ENCODE data around the gene CEP41. TPM values are rescaled to one million over a fixed set of nuclear protein-coding genes. Genes with fewer than 3 reads are reported as not detected.

Gene CEP41
- polyA plus RNA-seq, 1 donor from 2014 or later = 47.0 TPM

DNA sequence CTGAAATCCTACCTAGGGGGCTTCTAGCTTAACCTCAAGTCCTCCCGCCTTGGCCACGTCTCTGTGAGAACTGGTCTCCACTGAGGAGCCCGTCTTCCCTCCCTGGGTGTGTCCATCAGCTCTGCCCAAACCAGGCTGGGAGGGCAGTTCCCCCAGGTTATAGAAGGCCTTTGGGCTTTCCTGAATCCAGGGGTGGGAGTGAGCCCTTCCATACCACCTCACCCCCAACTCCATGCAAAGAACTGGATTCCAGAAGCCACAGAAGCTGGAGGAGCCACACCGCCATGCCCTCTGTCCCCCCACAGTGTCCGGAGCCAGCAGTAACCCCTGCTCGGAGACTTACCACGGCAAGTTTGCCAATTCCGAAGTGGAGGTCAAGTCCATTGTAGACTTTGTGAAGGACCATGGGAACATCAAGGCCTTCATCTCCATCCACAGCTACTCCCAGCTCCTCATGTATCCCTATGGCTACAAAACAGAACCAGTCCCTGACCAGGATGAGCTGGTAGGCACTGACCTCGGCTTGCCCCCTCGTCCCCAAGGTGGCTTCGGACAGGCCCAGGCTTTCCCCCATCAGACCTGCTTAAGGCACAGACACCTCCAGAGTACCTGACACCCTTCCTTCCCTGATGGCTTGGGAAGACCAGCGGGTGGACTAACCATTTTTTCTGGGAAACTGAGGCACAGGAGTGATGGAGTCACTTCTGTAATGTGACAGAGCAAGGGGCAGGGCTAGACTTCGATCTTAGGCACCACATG lies 55.8 kb downstream of the CEP41 start:
- H3K9me3 ChIP-seq (ENCODE audit: low read length) = no peaks in the 10 kb centered on the region
- H3K9me2 ChIP-seq (ENCODE audit: insufficient read depth, low read length) = no peaks in the 10 kb centered on the region
- no peaks in the 10 kb centered on the region for H3K36me3 ChIP-seq (ENCODE audit: insufficient read depth, low read length)
- H3K9ac ChIP-seq (ENCODE audit: low read length) = no peak overlapping the region
- no peaks in the 10 kb centered on the region for H4K20me1 ChIP-seq (ENCODE audit: insufficient read depth)
- H3K27me3 ChIP-seq (ENCODE audit: insufficient read depth, low read depth, low read length) = no peaks in the 10 kb centered on the region
- H3K27ac ChIP-seq (ENCODE audit: low read length) = no peak overlapping the region
- no peaks in the 10 kb centered on the region for H3K79me2 ChIP-seq (replicated peaks; ENCODE audit: insufficient read depth, low read length)
- H3K4me3 ChIP-seq (ENCODE audit: low read length) = no peak overlapping the region
- no peak overlapping the region for H3K4me2 ChIP-seq (ENCODE audit: low read length)
- no peak overlapping the region for H2AFZ ChIP-seq (ENCODE audit: low read depth, low read length)
- TF ChIP-seq EP300 (conservative IDR thresholded peaks at IDR 0.05; ENCODE audit: poor library complexity, severe bottlenecking) = no peak
- TF ChIP-seq POLR2AphosphoS5 (IDR thresholded peaks at IDR 0.05) = no peak
- TF ChIP-seq, protein P1, sequence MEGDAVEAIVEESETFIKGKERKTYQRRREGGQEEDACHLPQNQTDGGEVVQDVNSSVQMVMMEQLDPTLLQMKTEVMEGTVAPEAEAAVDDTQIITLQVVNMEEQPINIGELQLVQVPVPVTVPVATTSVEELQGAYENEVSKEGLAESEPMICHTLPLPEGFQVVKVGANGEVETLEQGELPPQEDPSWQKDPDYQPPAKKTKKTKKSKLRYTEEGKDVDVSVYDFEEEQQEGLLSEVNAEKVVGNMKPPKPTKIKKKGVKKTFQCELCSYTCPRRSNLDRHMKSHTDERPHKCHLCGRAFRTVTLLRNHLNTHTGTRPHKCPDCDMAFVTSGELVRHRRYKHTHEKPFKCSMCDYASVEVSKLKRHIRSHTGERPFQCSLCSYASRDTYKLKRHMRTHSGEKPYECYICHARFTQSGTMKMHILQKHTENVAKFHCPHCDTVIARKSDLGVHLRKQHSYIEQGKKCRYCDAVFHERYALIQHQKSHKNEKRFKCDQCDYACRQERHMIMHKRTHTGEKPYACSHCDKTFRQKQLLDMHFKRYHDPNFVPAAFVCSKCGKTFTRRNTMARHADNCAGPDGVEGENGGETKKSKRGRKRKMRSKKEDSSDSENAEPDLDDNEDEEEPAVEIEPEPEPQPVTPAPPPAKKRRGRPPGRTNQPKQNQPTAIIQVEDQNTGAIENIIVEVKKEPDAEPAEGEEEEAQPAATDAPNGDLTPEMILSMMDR (IDR thresholded peaks at IDR 0.05; ENCODE audit: poor library complexity, severe bottlenecking) = no peak
- TF ChIP-seq SMC3 (conservative IDR thresholded peaks at IDR 0.05; ENCODE audit: poor library complexity) = no peak
- no peak for TF ChIP-seq MXI1 (conservative IDR thresholded peaks at IDR 0.05; ENCODE audit: poor library complexity, severe bottlenecking)
- TF ChIP-seq RAD21 (conservative IDR thresholded peaks at IDR 0.05) = no peak
- TF ChIP-seq TAF1 (IDR thresholded peaks at IDR 0.05; ENCODE audit: low read depth) = no peak
- TF ChIP-seq EZH2 (IDR thresholded peaks at IDR 0.05; ENCODE audit: borderline replicate concordance, insufficient read depth, low read length, poor library complexity, severe bottlenecking) = no peak
- TF ChIP-seq, protein P2, sequence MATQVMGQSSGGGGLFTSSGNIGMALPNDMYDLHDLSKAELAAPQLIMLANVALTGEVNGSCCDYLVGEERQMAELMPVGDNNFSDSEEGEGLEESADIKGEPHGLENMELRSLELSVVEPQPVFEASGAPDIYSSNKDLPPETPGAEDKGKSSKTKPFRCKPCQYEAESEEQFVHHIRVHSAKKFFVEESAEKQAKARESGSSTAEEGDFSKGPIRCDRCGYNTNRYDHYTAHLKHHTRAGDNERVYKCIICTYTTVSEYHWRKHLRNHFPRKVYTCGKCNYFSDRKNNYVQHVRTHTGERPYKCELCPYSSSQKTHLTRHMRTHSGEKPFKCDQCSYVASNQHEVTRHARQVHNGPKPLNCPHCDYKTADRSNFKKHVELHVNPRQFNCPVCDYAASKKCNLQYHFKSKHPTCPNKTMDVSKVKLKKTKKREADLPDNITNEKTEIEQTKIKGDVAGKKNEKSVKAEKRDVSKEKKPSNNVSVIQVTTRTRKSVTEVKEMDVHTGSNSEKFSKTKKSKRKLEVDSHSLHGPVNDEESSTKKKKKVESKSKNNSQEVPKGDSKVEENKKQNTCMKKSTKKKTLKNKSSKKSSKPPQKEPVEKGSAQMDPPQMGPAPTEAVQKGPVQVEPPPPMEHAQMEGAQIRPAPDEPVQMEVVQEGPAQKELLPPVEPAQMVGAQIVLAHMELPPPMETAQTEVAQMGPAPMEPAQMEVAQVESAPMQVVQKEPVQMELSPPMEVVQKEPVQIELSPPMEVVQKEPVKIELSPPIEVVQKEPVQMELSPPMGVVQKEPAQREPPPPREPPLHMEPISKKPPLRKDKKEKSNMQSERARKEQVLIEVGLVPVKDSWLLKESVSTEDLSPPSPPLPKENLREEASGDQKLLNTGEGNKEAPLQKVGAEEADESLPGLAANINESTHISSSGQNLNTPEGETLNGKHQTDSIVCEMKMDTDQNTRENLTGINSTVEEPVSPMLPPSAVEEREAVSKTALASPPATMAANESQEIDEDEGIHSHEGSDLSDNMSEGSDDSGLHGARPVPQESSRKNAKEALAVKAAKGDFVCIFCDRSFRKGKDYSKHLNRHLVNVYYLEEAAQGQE (IDR thresholded peaks at IDR 0.05; ENCODE audit: borderline replicate concordance) = no peak
- H3F3A ChIP-seq (ENCODE audit: insufficient read depth, low read length, poor library complexity, severe bottlenecking) = no peaks in the 10 kb centered on the region

DNA sequence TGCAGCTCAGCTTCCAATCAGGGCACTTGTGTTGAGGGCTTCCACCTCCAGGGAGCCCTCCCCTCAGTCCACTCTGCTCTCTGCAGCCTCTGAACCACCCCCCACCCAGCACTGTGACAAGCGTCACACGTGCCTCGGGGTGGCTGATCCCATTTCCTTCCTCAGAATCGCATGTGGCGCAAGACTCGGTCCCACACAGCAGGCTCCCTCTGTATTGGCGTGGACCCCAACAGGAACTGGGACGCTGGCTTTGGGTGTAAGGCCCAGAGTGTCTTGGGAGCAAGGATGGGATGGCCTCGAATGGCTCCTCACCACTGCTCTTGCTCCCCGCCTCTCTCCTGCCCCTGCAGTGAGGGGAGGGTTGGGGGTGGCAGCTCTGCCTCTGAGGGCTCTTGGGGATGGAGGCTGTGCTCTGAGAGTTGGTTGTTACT lies 56.4 kb downstream of the CEP41 start:
- Histone ChIP-seq H3K4me3 (ENCODE audit: low read length) (no peak overlapping the region), H3F3A (ENCODE audit: insufficient read depth, low read length, poor library complexity, severe bottlenecking) (no peaks in the 10 kb centered on the region), H2AFZ (ENCODE audit: low read depth, low read length) (no peak overlapping the region), H3K27ac (ENCODE audit: low read length) (no peak overlapping the region), H4K20me1 (ENCODE audit: insufficient read depth) (no peaks in the 10 kb centered on the region), H3K27me3 (ENCODE audit: insufficient read depth, low read depth, low read length) (no peaks in the 10 kb centered on the region), H3K9ac (ENCODE audit: low read length) (no peak overlapping the region), H3K9me2 (ENCODE audit: insufficient read depth, low read length) (no peaks in the 10 kb centered on the region), H3K79me2 (replicated peaks; ENCODE audit: insufficient read depth, low read length) (no peaks in the 10 kb centered on the region), H3K36me3 (ENCODE audit: insufficient read depth, low read length) (no peaks in the 10 kb centered on the region), H3K9me3 (ENCODE audit: low read length) (no peaks in the 10 kb centered on the region), H3K4me2 (ENCODE audit: low read length) (no peak overlapping the region)
- TF ChIP-seq RAD21 (conservative IDR thresholded peaks at IDR 0.05) = no peak
- TF ChIP-seq MXI1 (conservative IDR thresholded peaks at IDR 0.05; ENCODE audit: poor library complexity, severe bottlenecking) = no peak
- TF ChIP-seq TAF1 (IDR thresholded peaks at IDR 0.05; ENCODE audit: low read depth) = no peak
- TF ChIP-seq EP300 (conservative IDR thresholded peaks at IDR 0.05; ENCODE audit: poor library complexity, severe bottlenecking) = no peak
- TF ChIP-seq, protein P2 (IDR thresholded peaks at IDR 0.05; ENCODE audit: borderline replicate concordance) = no peak
- TF ChIP-seq, protein P1 (IDR thresholded peaks at IDR 0.05; ENCODE audit: poor library complexity, severe bottlenecking) = no peak
- TF ChIP-seq SMC3 (conservative IDR thresholded peaks at IDR 0.05; ENCODE audit: poor library complexity) = no peak
- TF ChIP-seq POLR2AphosphoS5 (IDR thresholded peaks at IDR 0.05) = no peak
- no peak for TF ChIP-seq EZH2 (IDR thresholded peaks at IDR 0.05; ENCODE audit: borderline replicate concordance, insufficient read depth, low read length, poor library complexity, severe bottlenecking)

All from neural cell (in vitro differentiated cells).